SK-N-SH (cell line): ENCODE results near the gene CALML6. TPM values are rescaled to one million over a fixed set of nuclear protein-coding genes. Genes with fewer than 3 reads are reported as not detected.
A peak's percentile ranks its signal among the peaks of the same experiment; 100 is the strongest.

ENCODE experiments used
- CTCF ChIA-PET: fragments of 300-600, 350-600 bp; formaldehyde crosslinking; extraction: SDS; loops from one replicate; lab custom pipeline; 2021; lab: Yijun Ruan, JAX
- POLR2A ChIA-PET: fragments of 350-600 bp; sonication (Branson Sonifier 250); formaldehyde crosslinking; extraction: SDS; loops from one replicate; lab custom pipeline; 2020; ENCODE audit warnings: antibody characterized with exemption, inconsistent platforms; lab: Yijun Ruan, JAX
- DNase-seq: peaks from one replicate; pipeline ENCODE4 v3.0.0; 2012
- H2AFZ ChIP-seq: fragments of 200-600 bp; sonication (generic); 2 replicates; pipeline ENCODE4 v1.8.1; 2016; ENCODE audit warnings: antibody characterized with exemption, mild to moderate bottlenecking, low read depth
- H3F3A ChIP-seq: fragments of 200-600 bp; sonication (generic); replicated peaks from 2 replicates; pipeline ENCODE3; 2016; ENCODE audit warnings: antibody characterized with exemption, mild to moderate bottlenecking; ENCODE audit not compliant: insufficient read depth
- H3K27ac ChIP-seq, 2 experiments: fragments of 200-500 bp in 1 of 2; fragments of 200-600 bp in 1 of 2; sonication (Bioruptor generic) in 1 of 2; sonication (generic), shearing (Covaris generic) in 1 of 2; 2 replicates each; pipeline versions ENCODE4 v1.5.1 to v1.6.1; 2014 to 2016; ENCODE audit warnings: low read depth in 2 of 2, inconsistent platforms in 1 of 2, low read length in 1 of 2, mild to moderate bottlenecking in 1 of 2, mixed read lengths in 1 of 2
- H3K27me3 ChIP-seq: fragments of 200-600 bp; sonication (generic), shearing (Covaris generic); 2 replicates; pipeline ENCODE4 v1.6.1; 2016; ENCODE audit warnings: mixed run types; ENCODE audit not compliant: insufficient read depth
- H3K36me3 ChIP-seq, 2 experiments: fragments of 200-500 bp in 1 of 2; fragments of 200-600 bp in 1 of 2; sonication (Bioruptor generic) in 1 of 2; sonication (generic) in 1 of 2; replicated peaks in 1 of 2; 2 replicates each; pipeline versions ENCODE3 to v1.5.1; 2014 to 2016; ENCODE audit warnings: low read length in 1 of 2, mild to moderate bottlenecking in 1 of 2; ENCODE audit not compliant: insufficient read depth in 2 of 2, control insufficient read depth in 1 of 2
- H3K4me1 ChIP-seq, 2 experiments: fragments of 200-500 bp in 1 of 2; fragments of 200-600 bp in 1 of 2; sonication (Bioruptor generic) in 1 of 2; sonication (generic), shearing (Covaris generic) in 1 of 2; 2 replicates each; pipeline versions ENCODE4 v1.5.1 to v1.6.1; 2014 to 2016; ENCODE audit warnings: low read depth in 1 of 2, low read length in 1 of 2, mixed run types in 1 of 2; ENCODE audit not compliant: insufficient read depth in 2 of 2, control insufficient read depth in 1 of 2
- H3K4me2 ChIP-seq: fragments of 200-600 bp; sonication (generic), shearing (Covaris generic); 2 replicates; pipeline ENCODE4 v1.6.1; 2017; ENCODE audit warnings: mixed run types
- H3K4me3 ChIP-seq, 2 experiments: fragments of 200-500 bp in 1 of 2; fragments of 200-600 bp in 1 of 2; sonication (Bioruptor generic) in 1 of 2; sonication (generic), shearing (Covaris generic) in 1 of 2; 2 replicates each; pipeline versions ENCODE4 v1.5.1 to v1.8.1; 2014 to 2016; ENCODE audit warnings: low read depth in 2 of 2, inconsistent platforms in 1 of 2, low read length in 1 of 2, mild to moderate bottlenecking in 1 of 2, mixed read lengths in 1 of 2, moderate library complexity in 1 of 2
- H3K79me2 ChIP-seq: fragments of 200-600 bp; sonication (generic); 2 replicates; pipeline ENCODE4 v1.8.1; 2017; ENCODE audit warnings: mild to moderate bottlenecking; ENCODE audit not compliant: insufficient read depth
- H3K9ac ChIP-seq: fragments of 200-600 bp; sonication (generic); 2 replicates; pipeline ENCODE4 v1.6.1; 2017; ENCODE audit warnings: mixed run types
- H3K9me2 ChIP-seq: fragments of 200-600 bp; sonication (generic); 2 replicates; pipeline ENCODE4 v1.6.1; 2017; ENCODE audit warnings: mixed run types
- H3K9me3 ChIP-seq: fragments of 200-600 bp; sonication (generic); 2 replicates; pipeline ENCODE4 v1.6.1; 2017; ENCODE audit warnings: mixed run types, mild to moderate bottlenecking, moderate library complexity
- H4K20me1 ChIP-seq: fragments of 200-600 bp; sonication (generic); 2 replicates; pipeline ENCODE4 v1.6.1; 2017; ENCODE audit warnings: mild to moderate bottlenecking, mixed run types; ENCODE audit not compliant: insufficient read depth
- GATA2 ChIP-seq: sonication (generic); formaldehyde crosslinking; IDR thresholded peaks from 2 replicates; pipeline ENCODE4 v1.5.0; 2020; ENCODE audit warnings: mild to moderate bottlenecking, missing genetic modification reagents
- MXI1 ChIP-seq: IDR thresholded peaks from 2 replicates; pipeline ENCODE4 v1.6.1; 2012; ENCODE audit warnings: mild to moderate bottlenecking, low read depth, low read length, improper control_type of control experiment
- NRF1 ChIP-seq: IDR thresholded peaks from 2 replicates; pipeline ENCODE4 v1.6.1; 2012; ENCODE audit warnings: low read depth, mild to moderate bottlenecking, low read length
- POLR2AphosphoS5 ChIP-seq: IDR thresholded peaks from 2 replicates; pipeline ENCODE4 v1.6.1; 2012; ENCODE audit warnings: low read depth, low read length
- RAD21 ChIP-seq: IDR thresholded peaks from 2 replicates; pipeline ENCODE4 v1.6.1; 2012; ENCODE audit warnings: mild to moderate bottlenecking, low read length
- REST ChIP-seq: IDR thresholded peaks from 2 replicates; pipeline ENCODE4 v1.6.1; 2012; ENCODE audit warnings: mild to moderate bottlenecking, low read depth, low read length, moderate library complexity
- SMC3 ChIP-seq: IDR thresholded peaks from 2 replicates; pipeline ENCODE4 v1.6.1; 2012; ENCODE audit warnings: low read depth, low read length, improper control_type of control experiment
- TAF1 ChIP-seq: IDR thresholded peaks from 2 replicates; pipeline ENCODE4 v1.6.1; 2012; ENCODE audit warnings: low read depth, mild to moderate bottlenecking, low read length, moderate library complexity, borderline replicate concordance
- YY1 ChIP-seq: IDR thresholded peaks from 2 replicates; pipeline ENCODE4 v1.4.0; 2012; ENCODE audit warnings: low read depth, mild to moderate bottlenecking
- WGBS: methylation state at CpG from one replicate; pipeline ENCODE4 v1.1.6; 2017; ENCODE audit warnings: low lambda C conversion rate; 5-methylcytosine and 5-hydroxymethylcytosine counted together
- polyA plus RNA-seq, 3 experiments: library from polyadenylated mRNA; depleted of rRNA; stranded (reverse); fragments of >200 nt; gene quantifications; 2 replicates each; pipeline ENCODE4 v1.2.3, GENCODE V29; 2012

The CALML6 gene
- polyA plus RNA-seq, 1 of the 3 experiments (the other 2 are of a cell fraction): 0.87 TPM

GRCh38 chr1:1890506-1891348, 24.3 kb upstream of the CALML6 start, which contains the start of gene GNB1:
TSS of gene GNB1 (minus strand) at chr1:1891087. CDS start at chr1:1825453, 65,634 bp downstream.
- Histone ChIP-seq H3K4me1 (peaks cover 0 to 37% of the 10 kb centered on the region in 2 experiments; a peak in 3 of 4 replicates), H3K27me3 (no peaks in the 10 kb centered on the region), H3K36me3 (peaks cover 0 to 8% of the 10 kb centered on the region in 2 experiments), H2AFZ (no peak within 1 kb of the TSS), H3F3A (peaks cover 14% of the 10 kb centered on the region), H3K4me2 (peak within 1 kb of the TSS; percentile 81), H3K9ac (peak within 1 kb of the TSS; percentile 94), H3K27ac (peak within 1 kb of the TSS; percentile 84 to 93), H4K20me1 (peaks cover 42% of the 10 kb centered on the region), H3K4me3 (peak within 1 kb of the TSS; percentile 83 to 86), H3K9me3 (no peaks in the 10 kb centered on the region), H3K79me2 (peaks cover 55% of the 10 kb centered on the region), H3K9me2 (no peaks in the 10 kb centered on the region)
- WGBS: 0% methylated on average over 4 of the region's 137 CpGs
- TF ChIP-seq POLR2AphosphoS5: 0 out of 2 replicates have a peak, but pooled peaks have one; percentile 18
- no peak for TF ChIP-seq RAD21
- TF ChIP-seq YY1: 0 out of 2 replicates have a peak, but pooled peaks have one; percentile 39
- no peak for TF ChIP-seq SMC3
- no peak for TF ChIP-seq GATA2 (CRISPR knock-in tag)
- peak; percentile 94 for TF ChIP-seq TAF1
- TF ChIP-seq MXI1: peak; percentile 64; the same call in 1 of the 2 replicates
- peak; percentile 52 for TF ChIP-seq NRF1
- 0 out of 2 replicates have a peak, but pooled peaks have one; percentile 30 for TF ChIP-seq REST
- ChIA-PET POLR2A (interaction anchor here (1.5 kb wide), 1 partner anchor 18 kb away, joined by 3 read pairs; no protein-coding TSS in a partner anchor), CTCF (interaction anchor here (0.9 to 2.0 kb wide), 5 partner anchors 15 to 154 kb away, joined by 3 to 9 read pairs (median 5); no protein-coding TSS in a partner anchor)
- peak; percentile 98 for DNase-seq
